ENCODE results near the gene SCAMP1.

- no peak for TF ChIP-seq CTCF (IDR thresholded peaks at IDR 0.05)
- no peak for TF ChIP-seq POLR2A (IDR thresholded peaks at IDR 0.05)
Measured at GRCh38 chr5:78405829-78406750, 45.7 kb downstream of the SCAMP1 start.

All from right lobe of liver (tissue), 4 donors.